Muscle layer of colon (tissue), 2 donors: ENCODE results near the gene ACP1.

Source experiments
- H3K27ac ChIP-seq: one replicate; pipeline ENCODE4 v1.7.0; 2013; ENCODE audit warnings: low read depth, mild to moderate bottlenecking, low read length, moderate library complexity
- H3K27me3 ChIP-seq, 2 donors: one replicate each; pipeline ENCODE4 v1.7.0; 2013; ENCODE audit warnings: low read length in 2 of 2, mild to moderate bottlenecking in 2 of 2; ENCODE audit not compliant: insufficient read depth in 2 of 2, control insufficient read depth in 1 of 2
- H3K36me3 ChIP-seq: one replicate; pipeline ENCODE4 v1.7.0; 2013; ENCODE audit warnings: mild to moderate bottlenecking, low read length; ENCODE audit not compliant: insufficient read depth
- H3K4me1 ChIP-seq: one replicate; pipeline ENCODE4 v1.7.0; 2013; ENCODE audit warnings: mild to moderate bottlenecking, low read length; ENCODE audit not compliant: insufficient read depth
- H3K4me3 ChIP-seq, 2 donors: one replicate each; pipeline ENCODE4 v1.7.0; 2013; ENCODE audit warnings: low read length in 2 of 2, low read depth in 1 of 2, mild to moderate bottlenecking in 1 of 2, moderate library complexity in 1 of 2
- H3K9ac ChIP-seq: one replicate; pipeline ENCODE4 v1.7.0; 2013; ENCODE audit warnings: low read length
- H3K9me3 ChIP-seq: one replicate; pipeline ENCODE4 v1.7.0; 2013; ENCODE audit warnings: mild to moderate bottlenecking, low read length
- donor health status: abdominal sarcoma.
- donor health status: Adenocarcinoma of cecum.

Gene ACP1

GRCh38 chr2:264493-265468 lies at the start of gene ACP1:
ACP1 (plus strand) TSS chr2:264947; CDS start chr2:264965, 18 bp downstream.
- H3K27ac ChIP-seq, result peak within 1 kb of the TSS; percentile 74
- peak within 1 kb of the TSS; percentile 71 to 97 for H3K4me3 ChIP-seq
- peaks cover 13% of the 10 kb centered on the region for H3K4me1 ChIP-seq
- peak within 1 kb of the TSS; percentile 85 for H3K9ac ChIP-seq
- no peaks in the 10 kb centered on the region for H3K9me3 ChIP-seq
- no peaks in the 10 kb centered on the region for H3K36me3 ChIP-seq
- no peaks in the 10 kb centered on the region for H3K27me3 ChIP-seq

GRCh38 chr2:216068-216467 lies 48.7 kb upstream of the ACP1 start:
- Histone ChIP-seq H3K36me3 (peaks cover 7% of the 10 kb centered on the region), H3K9me3 (no peaks in the 10 kb centered on the region), H3K4me1 (no peaks in the 10 kb centered on the region), H3K4me3 (no peak overlapping the region), H3K27ac (no peak overlapping the region), H3K9ac (no peak overlapping the region), H3K27me3 (no peaks in the 10 kb centered on the region)

GRCh38 chr2:223451-223850 lies 41.3 kb upstream of the ACP1 start:
- peaks cover 27% of the 10 kb centered on the region for H3K36me3 ChIP-seq

GRCh38 chr2:223971-224760 lies 40.6 kb upstream of the ACP1 start:
- Histone ChIP-seq H3K4me3 (no peak overlapping the region), H3K9ac (no peak overlapping the region), H3K4me1 (no peaks in the 10 kb centered on the region), H3K36me3 (peaks cover 26% of the 10 kb centered on the region), H3K9me3 (no peaks in the 10 kb centered on the region), H3K27ac (no peak overlapping the region), H3K27me3 (no peaks in the 10 kb centered on the region)

More at GRCh38 chr2:223451-223850, 41.3 kb upstream of the ACP1 start:
- Histone ChIP-seq H3K4me3 (no peak overlapping the region), H3K27me3 (no peaks in the 10 kb centered on the region), H3K27ac (no peak overlapping the region), H3K4me1 (no peaks in the 10 kb centered on the region), H3K9me3 (no peaks in the 10 kb centered on the region), H3K9ac (no peak overlapping the region)

- no peaks in the 10 kb centered on the region for H3K4me1 ChIP-seq
- H3K4me3 ChIP-seq, result no peak overlapping the region
- no peaks in the 10 kb centered on the region for H3K9me3 ChIP-seq
- peaks cover 16% of the 10 kb centered on the region for H3K36me3 ChIP-seq
- H3K27me3 ChIP-seq, result no peaks in the 10 kb centered on the region
- H3K27ac ChIP-seq, result no peak overlapping the region
- no peak overlapping the region for H3K9ac ChIP-seq
Measured at GRCh38 chr2:228115-228514, 36.6 kb upstream of the ACP1 start.

- H3K36me3 ChIP-seq, result peaks cover 13% of the 10 kb centered on the region
- no peak overlapping the region for H3K27ac ChIP-seq
- no peak overlapping the region for H3K4me3 ChIP-seq
- H3K4me1 ChIP-seq, result no peaks in the 10 kb centered on the region
- H3K9me3 ChIP-seq, result no peaks in the 10 kb centered on the region
- H3K27me3 ChIP-seq, result no peaks in the 10 kb centered on the region
- no peak overlapping the region for H3K9ac ChIP-seq
Measured at GRCh38 chr2:228518-229278, 36.0 kb upstream of the ACP1 start.

GRCh38 chr2:231521-232185 lies 33.1 kb upstream of the ACP1 start:
- no peaks in the 10 kb centered on the region for H3K27me3 ChIP-seq
- no peak overlapping the region for H3K9ac ChIP-seq
- no peaks in the 10 kb centered on the region for H3K9me3 ChIP-seq
- H3K27ac ChIP-seq, result no peak overlapping the region
- no peak overlapping the region for H3K4me3 ChIP-seq
- peaks cover 6% of the 10 kb centered on the region for H3K36me3 ChIP-seq
- no peaks in the 10 kb centered on the region for H3K4me1 ChIP-seq

GRCh38 chr2:233030-233429 lies 31.7 kb upstream of the ACP1 start:
- H3K27ac ChIP-seq, result no peak overlapping the region
- peaks cover 6% of the 10 kb centered on the region for H3K36me3 ChIP-seq

GRCh38 chr2:234421-234820 lies 30.3 kb upstream of the ACP1 start:
- no peak overlapping the region for H3K27ac ChIP-seq
- peaks cover 6% of the 10 kb centered on the region for H3K36me3 ChIP-seq
- H3K9ac ChIP-seq, result no peak overlapping the region
- H3K27me3 ChIP-seq, result no peaks in the 10 kb centered on the region
- no peak overlapping the region for H3K4me3 ChIP-seq
- no peaks in the 10 kb centered on the region for H3K9me3 ChIP-seq
- no peaks in the 10 kb centered on the region for H3K4me1 ChIP-seq

More at GRCh38 chr2:233030-233429, 31.7 kb upstream of the ACP1 start:
- no peaks in the 10 kb centered on the region for H3K4me1 ChIP-seq
- no peaks in the 10 kb centered on the region for H3K27me3 ChIP-seq
- no peak overlapping the region for H3K4me3 ChIP-seq
- no peak overlapping the region for H3K9ac ChIP-seq
- H3K9me3 ChIP-seq, result no peaks in the 10 kb centered on the region

- no peaks in the 10 kb centered on the region for H3K36me3 ChIP-seq
- H3K27ac ChIP-seq, result no peak overlapping the region
Measured at GRCh38 chr2:236993-237539, 27.7 kb upstream of the ACP1 start.

More at GRCh38 chr2:236993-237539, 27.7 kb upstream of the ACP1 start:
- Histone ChIP-seq H3K9me3 (no peaks in the 10 kb centered on the region), H3K4me1 (no peaks in the 10 kb centered on the region), H3K9ac (no peak overlapping the region), H3K4me3 (no peak overlapping the region), H3K27me3 (no peaks in the 10 kb centered on the region)
